ENCODE measurements around the gene FAM193B. TPM values are rescaled to one million over a fixed set of nuclear protein-coding genes. Genes with fewer than 3 reads are reported as not detected.

Gene FAM193B
- total and polyA plus RNA-seq, 9 of the 15 experiments (the other 6 are each of a cell fraction or from before 2014, with no cell fraction given): 4.4 to 76.4 (median 37.3) TPM

DNA sequence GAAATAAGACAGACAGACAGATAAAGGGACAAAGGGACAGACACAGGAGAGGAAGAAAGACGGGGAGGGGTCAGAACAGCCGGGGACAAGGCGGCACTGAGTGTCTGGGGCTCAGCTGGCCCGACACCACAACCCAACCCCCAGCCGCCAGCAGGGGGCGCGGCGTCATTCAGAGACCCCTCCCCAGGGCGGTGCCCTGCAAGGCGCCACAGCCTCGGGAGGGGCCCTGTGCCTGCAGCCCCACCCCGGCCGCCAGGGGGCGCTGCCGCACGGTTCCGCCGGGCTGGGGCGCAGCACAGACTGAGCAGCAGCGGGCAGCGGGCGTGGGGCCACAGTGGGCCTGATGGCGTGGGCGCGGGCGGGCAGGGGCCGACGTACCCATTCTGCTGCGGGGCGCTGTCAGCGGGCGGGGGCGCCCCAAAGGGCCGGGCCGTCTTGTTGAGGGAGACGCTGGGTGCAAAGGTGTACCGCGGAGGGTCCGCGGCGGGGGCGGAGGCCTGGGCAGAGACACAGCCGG is 62.9 kb downstream of the FAM193B start (continued):
- TF ChIP-seq, protein P1, sequence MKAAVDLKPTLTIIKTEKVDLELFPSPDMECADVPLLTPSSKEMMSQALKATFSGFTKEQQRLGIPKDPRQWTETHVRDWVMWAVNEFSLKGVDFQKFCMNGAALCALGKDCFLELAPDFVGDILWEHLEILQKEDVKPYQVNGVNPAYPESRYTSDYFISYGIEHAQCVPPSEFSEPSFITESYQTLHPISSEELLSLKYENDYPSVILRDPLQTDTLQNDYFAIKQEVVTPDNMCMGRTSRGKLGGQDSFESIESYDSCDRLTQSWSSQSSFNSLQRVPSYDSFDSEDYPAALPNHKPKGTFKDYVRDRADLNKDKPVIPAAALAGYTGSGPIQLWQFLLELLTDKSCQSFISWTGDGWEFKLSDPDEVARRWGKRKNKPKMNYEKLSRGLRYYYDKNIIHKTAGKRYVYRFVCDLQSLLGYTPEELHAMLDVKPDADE (conservative IDR thresholded peaks at IDR 0.05; ENCODE audit: control insufficient read depth, low read depth, low read length): peak; percentile 79
- TF ChIP-seq COPS2 (conservative IDR thresholded peaks at IDR 0.05): no peak
- TF ChIP-seq FOXK2 (conservative IDR thresholded peaks at IDR 0.05 in 1 of 2, IDR thresholded peaks at IDR 0.05 in 1 of 2; ENCODE audit: low read depth in 2 of 2): no peak
- TF ChIP-seq, protein P2, sequence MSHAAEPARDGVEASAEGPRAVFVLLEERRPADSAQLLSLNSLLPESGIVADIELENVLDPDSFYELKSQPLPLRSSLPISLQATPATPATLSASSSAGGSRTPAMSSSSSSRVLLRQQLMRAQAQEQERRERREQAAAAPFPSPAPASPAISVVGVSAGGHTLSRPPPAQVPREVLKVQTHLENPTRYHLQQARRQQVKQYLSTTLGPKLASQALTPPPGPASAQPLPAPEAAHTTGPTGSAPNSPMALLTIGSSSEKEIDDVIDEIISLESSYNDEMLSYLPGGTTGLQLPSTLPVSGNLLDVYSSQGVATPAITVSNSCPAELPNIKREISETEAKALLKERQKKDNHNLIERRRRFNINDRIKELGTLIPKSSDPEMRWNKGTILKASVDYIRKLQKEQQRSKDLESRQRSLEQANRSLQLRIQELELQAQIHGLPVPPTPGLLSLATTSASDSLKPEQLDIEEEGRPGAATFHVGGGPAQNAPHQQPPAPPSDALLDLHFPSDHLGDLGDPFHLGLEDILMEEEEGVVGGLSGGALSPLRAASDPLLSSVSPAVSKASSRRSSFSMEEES (CRISPR knock-in tag; IDR thresholded peaks at IDR 0.05): no peak
- TF ChIP-seq TFAM (CRISPR knock-in tag; conservative IDR thresholded peaks at IDR 0.05): no peak
- no peak for TF ChIP-seq RBM39 (optimal IDR thresholded peaks at IDR 0.05; ENCODE audit: low read depth, low read length)
- peak in 1 of 3 experiments; percentile 37 for TF ChIP-seq YY1 (IDR thresholded peaks at IDR 0.05; ENCODE audit: borderline replicate concordance in 1 of 3, control insufficient read depth in 1 of 3, extremely low read depth in 1 of 3, insufficient read depth in 3 of 3, insufficient read length in 1 of 3, insufficient replicate concordance in 2 of 3, low read depth in 1 of 3, low read length in 2 of 3)
- no peak for TF ChIP-seq KLF10 (CRISPR knock-in tag; IDR thresholded peaks at IDR 0.05)
- TF ChIP-seq ZNF717 (CRISPR knock-in tag; IDR thresholded peaks at IDR 0.05): no peak
- TF ChIP-seq LCOR (CRISPR knock-in tag; IDR thresholded peaks at IDR 0.05): peak; percentile 73; the same call in 1 of the 2 replicates
- TF ChIP-seq NCOA2 (IDR thresholded peaks at IDR 0.05; ENCODE audit: partially characterized antibody in 2 of 2): no peak
- TF ChIP-seq HDAC6 (IDR thresholded peaks at IDR 0.05; ENCODE audit: low read depth, low read length): no peak
- TF ChIP-seq, protein P3, sequence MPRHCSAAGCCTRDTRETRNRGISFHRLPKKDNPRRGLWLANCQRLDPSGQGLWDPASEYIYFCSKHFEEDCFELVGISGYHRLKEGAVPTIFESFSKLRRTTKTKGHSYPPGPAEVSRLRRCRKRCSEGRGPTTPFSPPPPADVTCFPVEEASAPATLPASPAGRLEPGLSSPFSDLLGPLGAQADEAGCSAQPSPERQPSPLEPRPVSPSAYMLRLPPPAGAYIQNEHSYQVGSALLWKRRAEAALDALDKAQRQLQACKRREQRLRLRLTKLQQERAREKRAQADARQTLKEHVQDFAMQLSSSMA (CRISPR knock-in tag; IDR thresholded peaks at IDR 0.05): no peak
- no peak for TF ChIP-seq THRAP3 (IDR thresholded peaks at IDR 0.05; ENCODE audit: borderline replicate concordance)
- TF ChIP-seq, protein P4, sequence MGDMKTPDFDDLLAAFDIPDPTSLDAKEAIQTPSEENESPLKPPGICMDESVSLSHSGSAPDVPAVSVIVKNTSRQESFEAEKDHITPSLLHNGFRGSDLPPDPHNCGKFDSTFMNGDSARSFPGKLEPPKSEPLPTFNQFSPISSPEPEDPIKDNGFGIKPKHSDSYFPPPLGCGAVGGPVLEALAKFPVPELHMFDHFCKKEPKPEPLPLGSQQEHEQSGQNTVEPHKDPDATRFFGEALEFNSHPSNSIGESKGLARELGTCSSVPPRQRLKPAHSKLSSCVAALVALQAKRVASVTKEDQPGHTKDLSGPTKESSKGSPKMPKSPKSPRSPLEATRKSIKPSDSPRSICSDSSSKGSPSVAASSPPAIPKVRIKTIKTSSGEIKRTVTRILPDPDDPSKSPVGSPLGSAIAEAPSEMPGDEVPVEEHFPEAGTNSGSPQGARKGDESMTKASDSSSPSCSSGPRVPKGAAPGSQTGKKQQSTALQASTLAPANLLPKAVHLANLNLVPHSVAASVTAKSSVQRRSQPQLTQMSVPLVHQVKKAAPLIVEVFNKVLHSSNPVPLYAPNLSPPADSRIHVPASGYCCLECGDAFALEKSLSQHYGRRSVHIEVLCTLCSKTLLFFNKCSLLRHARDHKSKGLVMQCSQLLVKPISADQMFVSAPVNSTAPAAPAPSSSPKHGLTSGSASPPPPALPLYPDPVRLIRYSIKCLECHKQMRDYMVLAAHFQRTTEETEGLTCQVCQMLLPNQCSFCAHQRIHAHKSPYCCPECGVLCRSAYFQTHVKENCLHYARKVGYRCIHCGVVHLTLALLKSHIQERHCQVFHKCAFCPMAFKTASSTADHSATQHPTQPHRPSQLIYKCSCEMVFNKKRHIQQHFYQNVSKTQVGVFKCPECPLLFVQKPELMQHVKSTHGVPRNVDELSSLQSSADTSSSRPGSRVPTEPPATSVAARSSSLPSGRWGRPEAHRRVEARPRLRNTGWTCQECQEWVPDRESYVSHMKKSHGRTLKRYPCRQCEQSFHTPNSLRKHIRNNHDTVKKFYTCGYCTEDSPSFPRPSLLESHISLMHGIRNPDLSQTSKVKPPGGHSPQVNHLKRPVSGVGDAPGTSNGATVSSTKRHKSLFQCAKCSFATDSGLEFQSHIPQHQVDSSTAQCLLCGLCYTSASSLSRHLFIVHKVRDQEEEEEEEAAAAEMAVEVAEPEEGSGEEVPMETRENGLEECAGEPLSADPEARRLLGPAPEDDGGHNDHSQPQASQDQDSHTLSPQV (IDR thresholded peaks at IDR 0.05): peak; percentile 88
- no peak for TF ChIP-seq HDAC8 (tag; IDR thresholded peaks at IDR 0.05)
- TF ChIP-seq KLF13 (tag; IDR thresholded peaks at IDR 0.05; ENCODE audit: borderline replicate concordance, low read depth): peak; percentile 40; the same call in 1 of the 2 replicates
- TF ChIP-seq BMI1 (IDR thresholded peaks at IDR 0.05; ENCODE audit: low read length): no peak
- TF ChIP-seq MCM5 (IDR thresholded peaks at IDR 0.05; ENCODE audit: low read depth): no peak
- TF ChIP-seq ZC3H8 (IDR thresholded peaks at IDR 0.05): no peak

Measured in K562 (cell line).